GM10266 (cell line): ENCODE data around the gene KAT14.

ENCODE experiments used
- DNase-seq: peaks from one replicate; pipeline ENCODE4 v3.0.0; 2012; ENCODE audit errors: extremely low spot score
- TF ChIP-seq, protein P1 (sequence below): IDR thresholded peaks from 2 replicates; pipeline ENCODE4 v1.5.1; 2012; ENCODE audit warnings: mild to moderate bottlenecking, low read depth; ENCODE audit not compliant: control insufficient read depth, insufficient read depth; ENCODE audit errors: missing control alignments

The KAT14 gene

DNA sequence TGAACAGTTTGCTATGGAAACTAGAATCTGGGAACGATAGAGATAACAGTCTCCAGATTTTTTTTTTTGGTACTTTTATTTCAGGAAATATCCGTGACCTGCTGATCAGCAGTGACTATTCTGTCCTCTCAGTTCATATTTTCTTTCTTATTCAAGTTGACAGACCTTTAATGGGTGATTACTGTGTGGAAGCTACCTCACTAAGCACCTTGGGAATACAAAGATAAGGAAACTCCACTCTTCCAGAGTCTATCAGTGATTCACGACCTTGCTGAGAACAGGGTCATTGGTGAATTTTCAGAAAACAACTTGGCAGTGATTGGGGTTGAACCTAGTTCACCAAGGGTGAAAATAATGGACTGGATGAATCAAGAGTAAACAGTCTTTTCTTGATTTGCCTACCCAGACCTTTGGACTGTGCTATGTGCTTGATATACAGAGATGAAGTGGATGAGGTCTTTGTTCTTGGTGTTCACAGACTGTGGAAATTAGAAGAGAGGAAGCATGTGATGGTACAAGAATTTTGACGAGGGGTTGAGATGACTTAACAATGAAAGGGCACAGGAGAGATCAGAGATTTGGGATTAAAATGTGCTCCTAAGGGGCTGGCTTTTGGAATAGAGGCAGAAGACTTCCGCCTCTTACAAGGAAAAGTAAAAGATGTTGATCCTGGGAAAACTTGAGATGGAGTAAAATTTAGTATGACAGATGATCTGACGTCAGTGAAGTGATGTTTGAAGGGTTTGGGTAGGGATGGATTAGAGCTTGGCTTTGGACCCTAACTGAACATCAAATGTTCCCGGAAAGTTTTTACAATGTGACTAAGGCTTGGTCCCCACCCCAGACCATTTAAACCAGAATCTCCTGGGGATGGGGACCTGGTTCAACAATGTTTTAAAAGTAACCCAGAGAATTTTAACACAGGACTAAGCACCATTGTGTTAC, 1.2 kb downstream of the KAT14 start:
- DNase-seq: no peak
- TF ChIP-seq, protein P1, sequence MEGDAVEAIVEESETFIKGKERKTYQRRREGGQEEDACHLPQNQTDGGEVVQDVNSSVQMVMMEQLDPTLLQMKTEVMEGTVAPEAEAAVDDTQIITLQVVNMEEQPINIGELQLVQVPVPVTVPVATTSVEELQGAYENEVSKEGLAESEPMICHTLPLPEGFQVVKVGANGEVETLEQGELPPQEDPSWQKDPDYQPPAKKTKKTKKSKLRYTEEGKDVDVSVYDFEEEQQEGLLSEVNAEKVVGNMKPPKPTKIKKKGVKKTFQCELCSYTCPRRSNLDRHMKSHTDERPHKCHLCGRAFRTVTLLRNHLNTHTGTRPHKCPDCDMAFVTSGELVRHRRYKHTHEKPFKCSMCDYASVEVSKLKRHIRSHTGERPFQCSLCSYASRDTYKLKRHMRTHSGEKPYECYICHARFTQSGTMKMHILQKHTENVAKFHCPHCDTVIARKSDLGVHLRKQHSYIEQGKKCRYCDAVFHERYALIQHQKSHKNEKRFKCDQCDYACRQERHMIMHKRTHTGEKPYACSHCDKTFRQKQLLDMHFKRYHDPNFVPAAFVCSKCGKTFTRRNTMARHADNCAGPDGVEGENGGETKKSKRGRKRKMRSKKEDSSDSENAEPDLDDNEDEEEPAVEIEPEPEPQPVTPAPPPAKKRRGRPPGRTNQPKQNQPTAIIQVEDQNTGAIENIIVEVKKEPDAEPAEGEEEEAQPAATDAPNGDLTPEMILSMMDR: no peak

DNA sequence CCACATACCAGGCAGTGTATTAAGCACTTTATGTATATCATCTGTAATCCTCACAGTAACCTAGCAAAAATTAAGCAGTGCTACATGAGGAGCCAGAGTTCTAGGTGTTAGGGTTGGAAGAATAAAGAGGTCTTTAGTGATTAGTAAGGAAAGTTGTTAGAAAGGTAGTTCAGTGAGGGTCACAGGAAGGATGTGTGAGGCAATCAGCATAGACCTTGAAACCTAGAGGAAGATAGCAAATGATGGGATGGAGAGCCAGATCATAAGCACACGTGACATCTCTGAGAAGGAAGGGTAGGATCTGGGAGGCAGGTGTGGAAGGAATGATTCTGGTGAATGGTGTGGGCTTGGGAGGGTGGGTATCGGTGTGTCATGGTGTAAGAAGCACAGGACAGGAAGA, 2.2 kb downstream of the KAT14 start:
- DNase-seq: no peak
- TF ChIP-seq, protein P1: no peak

DNA sequence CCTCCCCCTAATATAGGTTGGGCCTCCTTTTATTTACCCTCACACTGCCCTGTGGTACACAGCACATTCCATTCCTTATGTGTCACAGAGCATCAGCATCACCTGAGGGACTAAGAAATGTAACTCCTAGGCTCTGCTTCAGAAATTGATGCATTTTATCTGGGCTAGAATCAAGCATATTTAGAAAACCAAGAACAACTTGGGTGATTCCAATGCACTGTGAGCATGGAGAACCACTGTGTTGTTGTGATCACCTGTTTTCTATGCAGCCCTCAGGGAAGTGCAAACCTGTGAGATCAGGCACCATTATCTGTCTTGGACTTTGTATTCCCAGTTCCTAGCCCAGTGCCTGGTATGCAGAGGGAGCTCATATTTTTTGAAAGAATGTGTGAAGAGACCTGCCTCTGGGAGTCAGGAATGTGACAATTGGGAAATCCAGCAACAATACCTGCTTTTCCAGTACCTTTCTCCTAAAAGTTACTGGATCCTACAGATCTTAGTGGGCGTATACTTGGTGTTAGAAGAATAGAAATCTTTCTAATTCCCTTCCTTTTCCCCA, 7.0 kb downstream of the KAT14 start:
- TF ChIP-seq, protein P1: no peak
- no peak for DNase-seq

DNA sequence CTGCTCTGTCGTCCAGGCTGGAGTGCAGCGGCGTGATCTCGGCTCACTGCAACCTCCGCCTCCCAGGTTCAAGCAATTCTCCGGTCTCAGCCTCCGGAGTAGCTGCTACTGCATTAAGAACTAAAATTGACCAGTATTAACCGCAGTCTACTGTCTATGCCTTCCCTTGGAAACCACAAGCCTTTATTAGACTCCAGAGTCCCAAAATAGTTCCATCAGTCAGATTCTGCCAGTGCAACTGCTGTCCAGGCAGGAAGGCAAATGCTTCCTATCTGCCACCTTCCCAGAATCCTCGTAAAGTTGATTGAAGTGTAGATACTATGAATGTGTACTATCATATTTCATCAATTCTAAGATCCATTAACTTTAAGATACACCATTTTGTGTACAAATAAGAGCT, 16.7 kb downstream of the KAT14 start:
- no peak for DNase-seq
- TF ChIP-seq, protein P1: no peak

DNA sequence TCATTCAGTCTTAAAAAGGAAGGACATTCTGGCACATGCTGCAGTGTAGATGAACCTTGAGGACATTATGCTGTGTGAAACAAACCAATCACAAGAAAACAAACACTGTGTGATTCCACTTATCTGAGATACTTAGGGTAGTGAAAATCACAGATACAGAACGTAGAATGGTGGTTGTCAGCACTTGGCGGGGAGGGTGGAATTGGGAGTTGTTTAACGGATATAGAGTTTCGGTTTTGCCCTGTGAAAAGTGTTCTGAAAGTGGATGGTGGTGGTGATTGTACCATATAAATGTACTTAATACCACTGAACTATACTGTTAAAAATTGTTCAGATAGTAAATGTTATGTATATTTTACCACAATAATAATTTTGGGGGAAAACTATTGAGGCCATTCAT, 18.4 kb downstream of the KAT14 start:
- no peak for DNase-seq
- TF ChIP-seq, protein P1: no peak

DNA sequence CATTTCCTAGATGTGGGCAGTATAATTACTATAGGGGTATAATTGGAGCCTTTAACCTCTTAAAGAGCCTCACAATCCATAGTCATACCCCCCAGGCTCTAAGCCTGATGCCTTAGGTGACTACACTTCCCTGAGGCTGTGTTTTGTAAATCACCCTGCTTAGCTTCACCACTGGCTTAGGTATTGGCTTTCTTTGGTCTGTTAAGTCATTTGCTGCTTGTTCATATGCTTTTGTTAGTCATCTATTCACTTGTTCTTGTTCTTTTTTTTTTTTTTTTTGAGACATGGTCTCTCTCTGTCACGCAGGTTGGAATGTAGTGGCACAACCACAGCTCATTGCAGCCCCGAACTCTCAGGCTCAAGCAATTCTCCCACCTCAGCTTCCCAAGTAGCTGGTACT, 26.7 kb downstream of the KAT14 start:
- TF ChIP-seq, protein P1: no peak

DNA sequence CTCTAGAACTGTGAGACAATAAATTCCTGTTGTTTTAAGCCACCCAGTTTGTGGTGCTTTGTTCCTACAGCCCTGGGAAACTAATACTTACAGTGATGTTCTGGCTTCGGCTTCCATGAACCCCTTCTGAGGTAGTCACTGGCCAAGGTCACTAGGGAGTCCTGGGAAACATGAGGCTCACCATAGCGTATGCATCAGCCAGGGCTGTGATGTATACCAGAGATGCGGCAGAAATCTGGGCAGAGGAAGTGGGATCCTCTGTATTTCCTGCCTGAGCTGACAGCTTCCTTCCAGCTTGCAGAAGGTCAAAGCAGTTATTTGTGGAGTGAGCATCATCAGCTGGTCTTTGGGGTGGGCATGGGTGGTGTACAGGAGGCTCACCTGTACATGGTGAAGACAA, 27.9 kb downstream of the KAT14 start:
- no peak for DNase-seq
- TF ChIP-seq, protein P1: no peak

More for the DNA sequence above, 26.7 kb downstream of the KAT14 start:
- no peak for DNase-seq
